Ecto neural progenitor cell (in vitro differentiated cells): ENCODE data around the gene GALNTL6.

ENCODE experiments used
- DNase-seq: peaks from one replicate; pipeline ENCODE4 v3.0.0-alpha.2; 2018; ENCODE audit warnings: low spot score

The GALNTL6 gene

DNA sequence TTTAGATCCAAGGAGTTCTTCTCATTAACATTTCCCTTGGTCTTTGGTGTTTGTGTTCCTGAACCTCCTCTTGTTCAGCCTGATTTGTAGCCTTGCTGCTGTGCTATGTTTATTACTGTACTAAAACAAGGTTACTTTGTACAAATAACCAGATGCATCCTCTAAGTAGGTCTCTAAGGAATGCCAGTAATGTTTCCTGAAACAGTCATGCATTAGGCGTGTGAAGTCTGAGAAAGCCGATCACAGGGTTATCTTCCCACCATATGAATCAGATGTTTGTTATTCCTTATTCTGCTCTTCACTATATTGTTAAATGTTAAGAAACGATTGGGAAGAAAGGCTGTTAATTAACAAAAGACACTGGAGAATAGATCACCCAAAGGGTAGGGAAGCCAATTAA lies 66.9 kb downstream of the GALNTL6 start:
- DNase-seq, result no peak

DNA sequence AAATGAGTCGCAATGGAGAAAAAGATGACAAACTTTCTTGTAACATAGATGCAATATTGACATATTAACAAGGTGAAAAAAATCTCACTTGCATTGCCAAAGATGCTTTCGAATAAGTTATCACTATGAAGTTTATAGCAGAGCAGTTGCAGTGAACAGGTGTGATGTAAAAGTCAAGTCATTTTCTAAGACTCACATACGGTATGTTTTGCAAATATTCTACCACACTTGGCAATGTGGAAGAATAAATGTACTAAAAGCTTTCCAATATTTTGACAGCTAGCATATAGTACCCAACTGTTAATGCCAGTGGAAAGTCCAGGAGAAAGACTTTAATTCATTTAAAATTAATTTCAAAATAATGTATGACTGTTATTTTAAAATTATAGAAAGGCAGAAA lies 76.5 kb downstream of the GALNTL6 start:
- DNase-seq, result no peak

DNA sequence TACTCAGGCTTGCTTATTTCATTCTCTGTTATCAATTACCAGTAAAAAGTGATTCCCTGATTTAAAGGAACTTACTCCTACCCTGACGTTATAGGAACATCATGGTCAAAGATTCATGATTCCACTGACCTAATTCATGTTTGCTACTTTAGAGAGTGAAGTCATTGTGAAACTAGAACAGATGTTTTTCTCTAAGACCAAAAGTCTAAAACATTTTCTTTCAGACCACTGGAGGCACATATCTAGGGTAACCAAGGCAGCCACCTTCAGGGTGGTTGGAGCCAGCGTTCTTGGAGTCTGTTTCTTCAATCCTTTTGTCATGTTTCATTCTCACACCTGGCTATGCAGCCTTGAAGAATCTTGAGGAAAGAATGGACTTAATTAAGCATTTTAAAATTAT lies 77.8 kb downstream of the GALNTL6 start:
- no peak for DNase-seq

DNA sequence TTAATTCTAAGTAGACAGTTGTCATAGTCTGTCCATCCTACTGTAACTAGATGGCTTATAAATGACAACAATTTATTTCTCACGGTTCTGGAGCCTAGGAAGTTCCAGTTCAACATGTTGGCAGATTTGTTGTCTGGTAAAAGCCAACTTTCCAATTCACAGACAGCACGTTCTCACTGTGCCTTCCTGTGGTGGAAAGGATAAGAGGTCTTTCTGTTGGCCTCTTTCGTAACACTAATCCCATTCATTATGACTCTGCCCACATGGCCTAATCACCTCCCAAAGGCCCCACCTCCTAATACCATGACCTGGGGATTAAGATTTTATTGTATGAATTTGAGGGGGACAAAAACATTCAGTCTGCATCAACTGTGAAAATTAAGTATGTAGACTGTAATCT lies 83.2 kb downstream of the GALNTL6 start:
- DNase-seq, result peak; percentile 51

DNA sequence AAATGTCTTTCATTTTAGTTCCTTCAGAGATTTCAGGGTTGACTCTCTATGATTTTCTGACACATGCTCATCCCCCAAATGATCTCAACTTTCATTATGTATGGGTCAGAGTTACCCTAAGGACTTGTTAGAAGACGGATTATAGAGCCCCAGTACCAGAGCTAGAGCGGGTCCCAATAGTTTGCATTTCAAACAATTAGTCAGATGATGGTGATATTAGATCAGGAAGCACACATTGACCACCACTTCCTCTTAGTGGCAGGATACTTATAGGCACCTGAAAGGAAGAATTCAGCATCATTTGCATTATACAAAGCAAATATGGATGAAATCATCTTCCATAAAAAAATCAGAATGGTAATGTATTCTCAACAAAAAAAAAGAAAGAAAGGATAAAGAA lies 106.1 kb downstream of the GALNTL6 start:
- DNase-seq, result no peak

DNA sequence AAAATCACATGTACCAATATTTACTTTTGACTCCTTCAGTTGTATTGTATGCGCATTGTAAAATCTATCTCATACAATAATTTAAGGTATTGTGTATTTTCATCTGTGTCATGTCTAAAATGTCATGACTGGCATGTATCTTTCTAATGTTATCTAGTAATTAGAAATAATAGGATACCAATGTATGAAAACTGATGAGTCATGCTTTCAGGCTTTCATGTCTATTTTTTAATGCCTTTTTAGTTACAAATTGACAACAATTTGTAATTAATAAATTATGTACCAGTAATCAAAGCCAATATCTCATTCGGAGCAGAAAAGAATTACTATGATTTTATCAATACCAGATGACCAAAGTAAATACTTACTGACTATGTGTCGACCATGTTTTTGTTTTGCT lies 107.7 kb downstream of the GALNTL6 start:
- DNase-seq, result no peak

DNA sequence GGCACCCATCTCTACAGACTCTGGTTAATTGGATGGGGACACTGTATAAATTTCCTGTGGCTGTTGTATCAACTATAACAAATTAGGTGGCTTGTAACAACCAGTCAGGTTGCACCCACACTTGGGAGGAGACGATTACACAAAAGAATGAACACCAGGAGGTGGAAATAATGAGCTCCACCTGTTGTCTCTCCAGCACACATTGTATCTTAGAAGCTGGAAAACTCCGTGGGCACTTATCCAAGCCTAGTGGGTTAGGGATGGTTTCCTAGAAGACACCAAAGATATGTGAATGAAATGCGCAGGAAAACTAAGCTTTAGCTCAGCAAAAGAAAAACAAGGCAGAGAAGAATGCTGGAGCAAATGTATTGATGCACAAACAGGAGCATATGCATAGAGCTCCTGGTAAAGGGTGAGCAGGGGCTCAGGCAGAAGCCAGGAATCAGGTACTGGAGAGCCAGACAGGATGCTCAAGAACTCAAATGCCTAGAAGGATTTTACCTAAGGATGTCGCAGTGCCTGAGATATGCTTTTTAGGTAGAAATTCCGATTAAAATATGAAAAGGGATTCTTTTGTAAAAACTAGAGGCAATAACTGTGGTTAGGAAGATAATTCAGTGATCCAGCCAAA lies 111.7 kb downstream of the GALNTL6 start:
- DNase-seq, result no peak

DNA sequence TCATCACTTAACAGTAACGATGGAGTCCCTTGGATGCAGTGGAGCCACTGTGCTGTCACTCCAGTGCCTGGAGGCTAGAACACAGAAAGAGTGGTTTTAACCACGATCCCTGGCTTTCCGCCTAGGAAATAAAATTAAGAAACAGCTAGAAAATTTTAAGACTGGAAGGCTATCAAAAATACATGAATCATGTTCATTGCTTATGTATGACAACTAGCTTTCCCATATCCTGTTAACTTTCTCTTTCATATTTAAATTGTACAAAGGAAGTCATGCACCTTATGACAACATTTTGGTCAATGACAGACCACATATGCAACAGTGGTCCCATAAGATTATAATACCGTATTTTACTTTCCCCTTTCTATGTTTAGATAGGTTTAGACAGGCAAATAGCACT lies 115.1 kb downstream of the GALNTL6 start:
- DNase-seq, result no peak

DNA sequence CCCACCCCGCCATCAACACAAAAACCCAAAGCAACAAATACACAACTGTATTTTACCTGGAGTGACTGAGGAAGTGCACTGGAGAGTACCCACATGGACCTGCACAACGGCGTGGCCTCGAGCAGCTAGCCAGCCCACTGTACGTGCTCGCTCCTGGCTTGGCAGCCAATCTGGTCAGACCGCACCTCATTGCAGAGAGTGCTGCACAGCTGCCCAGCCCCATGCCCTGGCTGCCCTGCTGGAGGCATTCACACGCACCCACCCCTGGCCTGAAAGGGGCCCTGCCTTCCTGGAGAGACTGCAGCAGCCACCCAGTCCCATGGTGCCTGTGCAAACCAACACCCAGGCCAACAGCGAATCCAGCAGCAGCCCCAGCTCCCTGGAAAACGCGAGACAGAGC lies 116.3 kb downstream of the GALNTL6 start:
- DNase-seq, result no peak

DNA sequence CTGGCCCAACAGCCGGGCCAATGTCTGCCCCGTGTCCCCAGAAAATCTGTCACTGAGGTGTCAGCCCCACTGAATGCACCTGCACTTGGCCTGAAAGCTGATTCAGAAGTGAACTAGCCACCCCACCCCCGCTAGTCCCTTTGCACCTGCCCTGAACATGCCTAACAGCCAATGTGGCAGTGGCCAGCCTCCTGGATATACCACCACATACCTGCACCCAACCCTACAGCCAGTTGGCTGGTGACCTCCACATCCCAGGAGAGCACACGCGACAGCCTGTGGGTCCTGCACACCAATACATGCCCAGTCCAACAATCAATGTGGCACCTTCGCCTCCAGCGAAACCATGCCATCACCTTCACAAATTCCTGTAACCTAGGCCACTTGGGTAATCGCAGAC lies 116.7 kb downstream of the GALNTL6 start:
- no peak for DNase-seq

DNA sequence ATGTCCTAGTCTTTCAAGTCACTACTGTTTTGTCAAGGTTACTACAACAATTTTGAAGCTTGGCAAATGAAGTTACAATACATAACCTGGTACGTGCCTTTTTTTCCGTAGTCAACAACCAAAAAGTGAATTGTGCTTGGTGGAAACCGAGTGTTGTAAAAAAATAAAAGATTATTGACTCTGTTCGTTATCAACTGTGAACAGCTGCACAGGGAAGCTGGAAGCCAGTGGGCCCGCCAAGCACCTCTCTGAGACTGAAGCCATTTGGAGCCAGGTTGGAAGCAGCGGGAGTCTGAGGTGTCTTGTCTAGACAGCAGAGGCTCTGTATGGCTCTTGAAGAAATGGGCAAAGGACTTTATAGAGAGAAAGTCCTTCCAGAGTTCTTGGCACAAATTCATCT lies 119.0 kb downstream of the GALNTL6 start:
- DNase-seq, result no peak

DNA sequence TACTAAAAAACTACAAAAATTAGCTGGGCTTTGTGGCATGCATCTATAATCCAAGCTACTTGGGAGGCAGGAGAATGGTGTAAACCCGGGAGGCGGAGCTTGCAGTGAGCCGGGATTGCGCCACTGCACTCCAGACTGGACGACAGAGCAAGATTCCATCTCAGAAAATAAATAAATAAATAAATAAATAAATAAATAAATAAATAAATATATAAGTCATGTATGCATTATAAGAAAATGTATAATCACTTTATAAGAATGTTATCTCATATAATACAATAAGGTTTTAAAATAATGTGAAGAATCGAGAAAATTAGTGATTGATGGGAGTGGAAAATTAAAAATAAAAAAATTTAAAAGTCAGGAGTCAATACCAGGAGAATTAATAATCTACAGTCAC lies 127.5 kb downstream of the GALNTL6 start:
- no peak for DNase-seq

DNA sequence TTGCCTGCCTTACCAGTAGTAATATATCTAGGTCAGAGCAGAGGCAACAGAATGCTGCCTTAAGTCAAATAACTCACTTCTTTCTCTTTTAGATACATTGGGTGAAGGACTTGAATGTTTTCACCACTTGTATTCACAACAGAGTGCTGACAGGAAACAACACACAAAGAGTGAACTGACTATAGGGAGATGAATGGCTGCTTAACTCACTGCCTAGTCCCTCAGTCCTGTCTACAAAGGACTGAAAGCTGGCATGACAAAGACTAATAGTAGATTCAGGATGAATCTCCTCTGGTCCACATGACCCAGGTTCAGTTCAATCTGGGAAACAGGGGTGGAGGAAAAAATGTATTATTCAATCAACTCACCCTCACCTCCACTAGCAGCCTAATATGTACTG lies 134.2 kb downstream of the GALNTL6 start:
- DNase-seq, result no peak

DNA sequence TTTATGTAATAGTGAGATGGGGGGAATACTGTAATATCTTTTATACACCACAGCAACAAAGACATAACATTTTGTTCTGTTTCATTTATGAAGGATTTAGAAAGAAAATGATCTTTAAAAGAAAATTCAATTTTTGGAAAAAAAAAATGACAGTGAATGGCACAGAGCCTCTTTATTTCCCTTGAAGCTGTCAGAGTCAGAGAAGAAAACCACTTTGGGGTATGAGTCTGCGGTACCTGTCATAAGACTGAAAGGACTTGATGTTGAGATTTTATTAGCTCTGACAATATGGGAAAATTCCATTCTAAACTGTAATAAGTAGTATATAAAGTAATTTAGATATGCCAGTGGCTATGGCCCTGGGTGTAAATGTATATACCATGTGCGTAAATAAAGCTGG lies 134.8 kb downstream of the GALNTL6 start:
- no peak for DNase-seq

DNA sequence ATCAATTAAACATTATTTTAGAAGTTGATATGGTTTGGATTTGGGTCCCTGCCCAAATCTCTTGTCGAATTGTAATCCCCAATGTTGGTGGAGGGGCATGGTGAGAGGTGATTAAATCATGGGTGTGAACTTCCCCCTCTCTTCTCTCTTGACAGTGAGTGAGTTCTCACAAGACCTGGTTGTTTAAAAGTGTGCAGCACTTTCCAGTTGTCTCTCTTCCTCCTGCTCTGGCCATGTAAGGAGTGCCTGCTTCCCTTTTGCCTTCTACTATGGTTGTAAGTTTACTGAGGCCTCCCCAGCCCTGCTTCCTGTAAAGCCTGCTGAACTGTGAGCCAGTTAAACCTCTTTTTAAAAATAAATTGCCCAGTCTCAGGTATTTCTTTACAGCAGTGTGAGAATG lies 141.4 kb downstream of the GALNTL6 start:
- DNase-seq, result no peak

DNA sequence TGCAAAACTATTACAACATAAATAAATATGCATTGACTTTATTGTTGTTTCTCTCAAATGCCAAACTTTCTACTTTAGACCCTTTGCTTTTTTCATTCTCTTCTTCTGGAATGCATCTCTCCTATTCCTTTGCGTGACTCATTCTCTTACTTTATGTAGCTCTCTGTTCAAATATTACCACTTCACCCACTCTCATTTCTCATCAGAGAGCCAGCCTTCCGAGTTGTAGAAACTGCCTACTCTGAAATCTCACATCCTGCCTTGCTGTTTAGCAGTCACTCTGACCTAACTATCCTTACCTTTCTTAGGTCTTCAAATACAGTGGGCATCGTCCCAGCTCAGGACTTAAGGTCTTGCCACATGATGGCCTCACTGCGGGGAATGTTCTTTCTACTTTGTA lies 143.5 kb downstream of the GALNTL6 start:
- no peak for DNase-seq

DNA sequence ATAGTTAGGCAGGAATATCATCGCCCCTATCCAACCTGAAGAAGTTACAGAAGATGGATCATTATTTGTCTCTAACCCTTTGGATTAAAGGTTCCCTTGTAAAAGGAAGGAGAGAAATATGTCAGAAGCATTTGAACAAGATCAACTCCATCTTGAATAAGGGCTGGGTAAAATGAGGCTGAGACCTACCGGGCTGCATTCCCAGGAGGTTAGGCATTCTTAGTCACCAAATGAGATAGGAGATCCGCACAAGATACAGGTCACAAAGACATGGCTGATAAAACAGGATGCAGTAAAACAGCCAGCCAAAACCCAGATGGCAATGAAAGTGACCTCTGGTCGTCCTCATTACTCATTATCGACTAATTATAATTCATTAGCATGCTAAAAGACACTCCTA lies 148.9 kb downstream of the GALNTL6 start:
- DNase-seq, result no peak

DNA sequence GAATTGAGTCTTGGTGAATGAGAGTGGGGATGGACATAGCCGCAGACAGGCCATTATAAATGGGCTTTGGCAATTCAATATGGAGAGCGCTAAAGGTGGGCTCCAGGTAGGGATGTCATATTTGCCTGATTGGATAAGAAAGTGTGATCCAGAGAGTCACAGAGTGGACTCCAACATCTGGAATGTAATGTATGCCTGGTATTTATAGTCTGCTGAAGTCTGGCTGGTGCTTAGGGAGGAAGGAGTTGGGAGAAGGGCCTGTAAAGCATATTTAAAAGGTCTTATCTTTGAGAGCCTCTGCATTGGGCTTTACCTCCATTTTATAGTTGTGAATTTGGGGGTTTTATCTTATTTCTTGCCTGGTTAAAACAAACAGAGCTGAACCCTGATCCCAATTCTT lies 153.2 kb downstream of the GALNTL6 start:
- DNase-seq, result no peak

DNA sequence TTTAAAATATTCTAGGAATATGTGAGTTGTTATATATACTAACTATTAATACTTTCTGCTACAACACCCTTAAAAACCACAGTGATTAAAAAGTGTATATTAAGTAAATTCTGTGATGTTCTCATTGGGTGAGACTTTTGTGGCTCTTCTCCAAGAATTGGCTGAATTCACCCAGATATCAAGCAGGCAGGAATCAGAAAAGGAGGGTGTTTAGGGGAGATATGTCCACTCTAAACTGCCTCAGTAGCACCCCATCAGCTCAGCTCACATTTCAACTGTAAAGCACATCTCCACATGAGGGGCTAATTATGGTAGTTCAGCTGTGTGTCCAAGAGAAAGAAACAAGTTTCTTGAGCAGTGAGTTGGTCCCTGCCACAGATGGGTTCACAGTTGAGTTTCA lies 165.0 kb downstream of the GALNTL6 start:
- DNase-seq, result no peak

DNA sequence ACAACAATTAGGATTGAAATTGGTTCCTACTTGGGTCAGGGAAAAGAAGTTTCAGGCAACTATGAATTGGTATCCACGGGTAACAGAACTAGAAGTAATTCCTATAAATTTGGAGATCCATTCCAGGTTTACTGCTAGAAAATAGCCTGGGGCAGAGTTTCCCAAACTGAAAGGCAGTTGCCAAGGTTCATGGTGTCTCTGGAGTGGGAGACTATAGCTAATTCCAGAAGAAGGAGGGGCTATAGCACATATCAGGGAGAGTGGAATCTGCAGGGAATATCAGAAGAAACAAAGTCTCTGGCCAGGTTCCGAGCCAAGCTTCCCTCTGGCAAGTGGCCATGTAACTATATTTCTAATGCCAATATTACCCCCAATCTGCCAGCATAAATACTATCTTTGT lies 166.3 kb downstream of the GALNTL6 start:
- DNase-seq, result no peak

DNA sequence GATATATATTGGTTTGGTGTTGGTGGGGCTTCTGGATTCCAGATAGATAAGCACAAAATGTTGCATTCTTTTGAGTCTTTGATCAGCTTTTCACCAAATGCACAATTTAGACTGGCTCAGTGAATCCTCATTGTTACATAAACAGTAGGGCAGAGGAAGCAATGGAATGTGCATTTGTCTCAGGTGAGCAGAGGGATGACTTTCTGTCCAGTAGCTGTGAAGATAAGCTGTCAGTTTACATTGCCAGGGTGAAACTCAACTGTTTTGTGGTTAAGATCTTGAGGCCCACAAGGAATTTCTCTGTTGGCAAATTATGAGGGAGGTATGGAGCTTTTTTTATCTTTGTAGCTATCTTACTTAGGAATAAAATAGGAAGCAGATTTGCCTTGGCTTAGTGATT lies 168.0 kb downstream of the GALNTL6 start:
- DNase-seq, result no peak

DNA sequence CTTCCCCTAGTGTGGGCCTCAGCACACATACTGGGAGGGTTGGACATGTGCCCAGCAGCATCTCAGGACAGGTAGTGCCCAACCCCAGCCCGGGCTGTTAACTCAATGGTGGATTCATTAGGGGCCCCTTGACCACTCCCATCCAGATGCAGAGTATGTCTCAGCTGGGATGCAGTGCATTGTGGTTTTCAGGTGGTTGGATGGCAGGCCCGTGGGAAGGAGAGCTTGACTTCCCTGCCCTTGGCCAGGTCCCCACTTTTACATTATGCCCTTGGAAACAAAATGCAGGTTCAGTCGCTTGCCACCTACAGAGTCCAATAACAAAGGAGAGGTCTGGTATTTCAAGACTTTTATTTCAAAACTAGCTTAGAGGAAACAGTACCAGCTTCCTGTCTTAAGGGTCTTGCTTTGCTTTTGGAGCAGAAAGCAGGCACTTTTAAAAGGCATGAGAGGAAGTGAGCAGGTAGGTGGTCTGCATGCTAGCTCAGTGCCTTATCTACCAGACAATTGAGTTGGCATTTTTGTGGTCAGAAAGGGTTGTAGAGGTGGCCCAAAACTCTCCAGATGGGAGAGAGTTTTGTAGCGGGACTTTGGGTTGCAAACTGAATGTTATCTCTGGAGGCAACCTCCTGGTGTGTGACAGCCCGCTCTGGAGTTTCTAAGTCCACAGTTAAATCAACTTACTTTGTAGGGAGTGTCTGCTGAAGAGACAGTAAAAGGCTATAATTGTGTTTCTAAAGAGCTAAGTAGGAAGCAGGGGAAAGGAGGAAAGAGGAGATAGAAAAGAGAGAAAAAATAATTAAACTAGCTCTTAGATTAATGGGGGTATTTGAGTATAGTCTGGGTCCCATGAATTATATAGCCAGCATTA lies 171.0 kb downstream of the GALNTL6 start:
- DNase-seq, result no peak

DNA sequence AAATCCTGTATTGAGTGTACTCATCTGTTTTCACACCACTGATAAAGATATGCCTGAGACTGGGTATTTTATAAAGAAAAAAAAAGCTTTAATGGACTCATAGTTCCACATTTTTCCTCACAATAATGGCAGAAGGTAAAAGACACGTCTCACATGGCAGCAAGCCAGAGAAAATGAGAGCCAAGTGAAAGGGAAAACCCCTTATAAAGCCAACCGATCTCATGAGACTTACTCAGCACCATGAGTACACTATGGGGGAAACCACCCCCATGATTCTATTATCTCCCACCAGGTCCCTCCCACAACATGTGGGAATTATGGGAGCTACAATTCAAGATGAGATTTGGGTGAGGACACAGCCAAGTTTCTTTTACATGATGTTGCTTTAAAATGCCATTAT lies 171.9 kb downstream of the GALNTL6 start:
- DNase-seq, result no peak

DNA sequence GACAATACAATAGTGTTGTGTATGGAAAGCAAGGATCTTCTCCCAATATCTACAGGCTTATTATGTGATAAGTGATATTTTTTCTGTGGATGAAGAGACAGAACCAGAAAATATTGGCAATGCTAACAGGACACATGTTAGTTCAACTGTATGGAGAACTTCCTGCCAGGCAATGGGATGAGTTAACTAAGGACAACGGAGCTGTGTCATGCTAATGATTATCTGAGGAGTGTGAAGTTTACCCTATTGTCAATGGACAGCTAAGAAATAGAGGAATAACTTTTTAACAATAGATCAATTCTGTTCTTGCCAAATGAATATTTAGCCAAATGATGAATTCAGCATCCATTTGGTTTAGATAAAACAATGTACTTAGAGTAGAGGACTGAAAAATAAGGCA lies 180.0 kb downstream of the GALNTL6 start:
- no peak for DNase-seq
